GM12878 (cell line): ENCODE measurements around the gene FTSJ1. TPM values are rescaled to one million over a fixed set of nuclear protein-coding genes. Genes with fewer than 3 reads are reported as not detected.

ENCODE experiments used
- ATAC-seq: fragments of 200-7000 bp; cut with Tn5 transposase; 3 replicates; pipeline ENCODE4 v1.9.1; 2020; ENCODE audit warnings: mild to moderate bottlenecking, moderate library complexity
- BruUV-seq: library from RNA; stranded (reverse); fragments of 400-500 nt; replicated peaks from 2 replicates; lab custom pipeline; 2021; lab: Mats Ljungman, UMichigan
- CTCF ChIA-PET: fragments of 300-600 bp; sonication (Branson Sonifier 250); formaldehyde crosslinking; extraction: SDS; loops from one replicate; lab custom pipeline; 2021; ENCODE audit warnings: inconsistent platforms; lab: Yijun Ruan, JAX
- POLR2A ChIA-PET: fragments of 350-600 bp; formaldehyde crosslinking; extraction: SDS; loops from one replicate; lab custom pipeline; 2021; ENCODE audit warnings: inconsistent platforms; lab: Charles Lee
- RAD21 ChIA-PET: fragments of 300-600 bp; sonication (Branson Sonifier 250); formaldehyde crosslinking; loops from one replicate; lab custom pipeline; 2023; ENCODE audit warnings: antibody characterized with exemption; ENCODE audit not compliant: unreplicated experiment; lab: Charles Lee
- SMC1A ChIA-PET: fragments of 300-600 bp; sonication (Branson Sonifier 250); formaldehyde crosslinking; loops from one replicate; lab custom pipeline; 2023; ENCODE audit not compliant: unreplicated experiment, uncharacterized antibody; lab: Charles Lee
- DNase-seq: peaks from one replicate; pipeline ENCODE4 v3.0.0-alpha.2; 2011; ENCODE audit warnings: low read depth, low spot score
- FAIRE-seq: peaks from 3 replicates; lab custom pipeline; 2011; peaks lifted over from hg19 to GRCh38; lab: Jason Lieb, UNC
- H2AFZ ChIP-seq: 2 replicates; pipeline ENCODE4 v1.6.0; 2011; ENCODE audit warnings: low read depth, low read length, control low read depth; ENCODE audit not compliant: control insufficient read depth
- H3K27ac ChIP-seq: 2 replicates; pipeline ENCODE4 v1.5.1; 2011; ENCODE audit warnings: control low read depth; ENCODE audit not compliant: control insufficient read depth, insufficient read depth
- H3K27me3 ChIP-seq, 2 experiments: replicated peaks in 1 of 2; 2 replicates each; pipeline versions ENCODE4 v1.6.0 to v1.6.1; 2011; ENCODE audit warnings: low read length in 1 of 2; ENCODE audit not compliant: control insufficient read depth in 2 of 2, insufficient read depth in 2 of 2
- H3K36me3 ChIP-seq, 2 experiments: 2 replicates each; pipeline ENCODE4 v1.5.1; 2011; ENCODE audit warnings: low read length in 1 of 2; ENCODE audit not compliant: control insufficient read depth in 2 of 2, insufficient read depth in 2 of 2
- H3K4me1 ChIP-seq: 2 replicates; pipeline ENCODE4 v1.6.1; 2011; ENCODE audit warnings: mild to moderate bottlenecking, low read length, moderate library complexity, mixed read lengths; ENCODE audit not compliant: control insufficient read depth, insufficient read depth
- H3K4me2 ChIP-seq: 2 replicates; pipeline ENCODE4 v1.6.0; 2011; ENCODE audit warnings: control low read depth; ENCODE audit not compliant: control insufficient read depth, insufficient read depth
- H3K4me3 ChIP-seq: fragments of 200-600 bp; sonication (generic); 2 replicates; pipeline ENCODE4 v1.5.1; 2016
- H3K79me2 ChIP-seq: 2 replicates; pipeline ENCODE4 v1.6.0; 2011; ENCODE audit warnings: low read length; ENCODE audit not compliant: control insufficient read depth, insufficient read depth
- H3K9ac ChIP-seq: 2 replicates; pipeline ENCODE4 v1.8.0; 2011; ENCODE audit warnings: low read length, control low read depth, mixed read lengths; ENCODE audit not compliant: control insufficient read depth, insufficient read depth
- H3K9me3 ChIP-seq: replicated peaks from 3 replicates; pipeline ENCODE4 v1.5.1; 2011; ENCODE audit warnings: mild to moderate bottlenecking, low read length; ENCODE audit not compliant: control insufficient read depth, insufficient read depth
- H4K20me1 ChIP-seq: 2 replicates; pipeline ENCODE4 v1.6.0; 2011; ENCODE audit not compliant: control insufficient read depth, insufficient read depth
- ATF3 ChIP-seq: IDR thresholded peaks from 2 replicates; pipeline ENCODE4 v1.6.1; 2011; ENCODE audit warnings: low read depth, mild to moderate bottlenecking, low read length, moderate library complexity, borderline replicate concordance; ENCODE audit errors: extremely low read depth
- BMI1 ChIP-seq: fragments of 450-650 bp; IDR thresholded peaks from 2 replicates; pipeline ENCODE4 v1.6.1; 2016; ENCODE audit warnings: mild to moderate bottlenecking, moderate library complexity, borderline replicate concordance
- CBX3 ChIP-seq: fragments of 200-600 bp; sonication (generic); IDR thresholded peaks from 2 replicates; pipeline ENCODE4 v1.6.1; 2016; ENCODE audit warnings: low read depth, borderline replicate concordance
- HDGF ChIP-seq: fragments of 450-650 bp; IDR thresholded peaks from 2 replicates; pipeline ENCODE4 v1.6.1; 2016; ENCODE audit warnings: antibody characterized with exemption
- JUNB ChIP-seq: IDR thresholded peaks from 2 replicates; pipeline ENCODE4 v1.6.1; 2016; ENCODE audit warnings: antibody characterized with exemption, mild to moderate bottlenecking
- MTA2 ChIP-seq: fragments of 450-650 bp; IDR thresholded peaks from 2 replicates; pipeline ENCODE4 v1.6.1; 2016; ENCODE audit warnings: low read depth, mild to moderate bottlenecking, moderate library complexity
- MYB ChIP-seq: fragments of 150-350 bp; IDR thresholded peaks from 2 replicates; pipeline ENCODE4 v1.6.1; 2014; ENCODE audit warnings: mild to moderate bottlenecking, low read depth, low read length, borderline replicate concordance
- MYC ChIP-seq: IDR thresholded peaks from 2 replicates; pipeline ENCODE4 v1.6.1; 2011; ENCODE audit warnings: mild to moderate bottlenecking, low read length, moderate library complexity, inconsistent platforms; ENCODE audit not compliant: insufficient read depth, insufficient replicate concordance, insufficient read length, severe bottlenecking
- NFXL1 ChIP-seq: fragments of 450-650 bp; IDR thresholded peaks from 2 replicates; pipeline ENCODE4 v1.6.1; 2017; ENCODE audit warnings: antibody characterized with exemption, mild to moderate bottlenecking, borderline replicate concordance
- NR2F1 ChIP-seq: fragments of 450-650 bp; conservative IDR thresholded peaks from 2 replicates; pipeline ENCODE4 v1.6.1; 2017; ENCODE audit warnings: mild to moderate bottlenecking
- PBX3 ChIP-seq: IDR thresholded peaks from 2 replicates; pipeline ENCODE4 v1.6.1; 2011; ENCODE audit warnings: mild to moderate bottlenecking, low read depth, low read length, moderate library complexity; ENCODE audit not compliant: insufficient replicate concordance
- RUNX3 ChIP-seq: IDR thresholded peaks from 2 replicates; pipeline ENCODE4 v1.6.1; 2012; ENCODE audit warnings: low read length, inconsistent platforms
- SKIL ChIP-seq: fragments of 450-650 bp; IDR thresholded peaks from 2 replicates; pipeline ENCODE4 v1.6.1; 2017; ENCODE audit warnings: mild to moderate bottlenecking, low read depth, inconsistent platforms; ENCODE audit not compliant: poor library complexity, severe bottlenecking
- YY1 ChIP-seq: IDR thresholded peaks from 2 replicates; pipeline ENCODE4 v1.6.1; 2011; ENCODE audit warnings: low read depth, mild to moderate bottlenecking, low read length
- ZNF24 ChIP-seq: fragments of 450-650 bp; IDR thresholded peaks from 2 replicates; pipeline ENCODE4 v1.6.1; 2017; ENCODE audit warnings: antibody characterized with exemption, mild to moderate bottlenecking
- ZNF274 ChIP-seq: IDR thresholded peaks from one replicate; pipeline ENCODE4 v1.8.0; 2011; ENCODE audit not compliant: insufficient read length, insufficient read depth
- WGBS: methylation state at CpG from one replicate; pipeline ENCODE4 v1.1.6; 2016; ENCODE audit warnings: low lambda C conversion rate; ENCODE audit not compliant: insufficient replicate concordance, insufficient coverage; ENCODE audit errors: missing lambda C conversion rate; 5-methylcytosine and 5-hydroxymethylcytosine counted together
- in situ Hi-C: fragments of 300-500 bp; cut with MboI; formaldehyde crosslinking; loops from 9 replicates; pipeline ENCODE4 v1.14.3; 2018; ENCODE audit warnings: mixed read lengths
- intact Hi-C: fragments of 100-400 bp; cut with micrococcal nuclease; formaldehyde crosslinking; loops from one replicate; pipeline ENCODE4 v1.14.2; 2022; ENCODE audit not compliant: unreplicated experiment
- polyA plus RNA-seq, 11 experiments: library from polyadenylated mRNA; depleted of rRNA in 4 of 11; unstranded in 6 of 11; stranded (reverse) in 5 of 11; fragments of >200 nt; fragmentation: Nextera tagmentation in 4 of 11; fragmentation: Illumina TruSeq in 1 of 11; extraction: Ambion mirVana in 4 of 11; extraction: Trizol in 1 of 11; gene quantifications; 1 replicate in 1 of 11; 2 replicates in 10 of 11; pipeline versions ENCODE4 v1.2.1 to v1.2.3, GENCODE V29; 2011 to 2016; ENCODE audit warnings: inconsistent platforms in 2 of 11, missing spikeins in 2 of 11, low read depth in 1 of 11
- total RNA-seq, 4 experiments: library from RNA; depleted of rRNA in 3 of 4; stranded (reverse); fragments of >200 nt in 3 of 4; fragmentation: Illumina TruSeq in 1 of 4; extraction: Trizol in 1 of 4; gene quantifications; 2 replicates each; pipeline versions ENCODE4 v1.2.1 to v1.2.3, GENCODE V29; 2013 to 2021

Gene FTSJ1
- total and polyA plus RNA-seq, 10 of the 15 experiments (the other 5 are each of a cell fraction or from before 2014, with no cell fraction given): 8.8 to 87.8 (median 57.9) TPM

GRCh38 chrX:48520976-48521352 lies 45.0 kb downstream of the FTSJ1 start:
- in situ Hi-C loops (no loop called here), intact Hi-C loops (loop anchor here (1.0 to 2.0 kb wide), 2 partner anchors 13 to 18 kb away; partner anchors contain the start of genes PORCN and TBC1D25)
- SMC1A ChIA-PET: no interaction called here
- Histone ChIP-seq H3K79me2 (peaks cover 19% of the 10 kb centered on the region), H3K36me3 (no peaks in the 10 kb centered on the region; a peak in 1 of 4 replicates), H2AFZ (peak overlapping the region; percentile 76), H3K9me3 (no peaks in the 10 kb centered on the region; the same call in 2 of the 3 replicates), H3K27me3 (no peaks in the 10 kb centered on the region), H3K9ac (peak overlapping the region; percentile 55), H3K4me2 (peak overlapping the region; percentile 77), H3K4me3 (peak overlapping the region; percentile 51; the same call in 1 of the 2 replicates), H4K20me1 (no peaks in the 10 kb centered on the region), H3K4me1 (peaks cover 7% of the 10 kb centered on the region; the same call in 1 of the 2 replicates), H3K27ac (peak overlapping the region; percentile 55)
- DNase-seq (no peak), FAIRE-seq (peak; percentile 76), ATAC-seq (peak; percentile 13)
- POLR2A ChIA-PET: interaction anchor here (0.6 to 2.4 kb wide), 3 partner anchors 18 to 89 kb away, joined by 3 to 15 read pairs (median 5); partner anchors contain the start of genes RBM3 and TBC1D25
- TSS peak; percentile 79 for BruUV-seq
- CTCF ChIA-PET: interaction anchor here (3.2 kb wide), 1 partner anchor 18 kb away, joined by 14 read pairs; the partner anchor contains the start of gene TBC1D25
- TF ChIP-seq MYC (no peak), NFXL1 (no peak), JUNB (no peak), ZNF24 (no peak), NR2F1 (no peak), CBX3 (no peak), BMI1 (no peak), HDGF (no peak), SKIL (no peak), MYB (no peak), ATF3 (no peak), RUNX3 (no peak), YY1 (no peak), MTA2 (no peak), PBX3 (no peak), ZNF274 (no peak)
- RAD21 ChIA-PET: interaction anchor here (1.4 kb wide), 2 partner anchors 19 to 54 kb away, joined by 5 read pairs; partner anchors contain the start of genes RBM3 and TBC1D25
- 5% methylated on average over 2 of the region's 2 CpGs for WGBS
